Gastroesophageal sphincter (tissue), 4 donors: ENCODE data around the gene FHL1. TPM values are rescaled to one million over a fixed set of nuclear protein-coding genes. Genes with fewer than 3 reads are reported as not detected.
A peak's percentile ranks its signal among the peaks of the same experiment; 100 is the strongest.

Experiments used
- ATAC-seq: fragments of 150-250 bp; one replicate; pipeline ENCODE4 v1.9.1; 2016; ENCODE audit warnings: mild to moderate bottlenecking, moderate library complexity
- H3K27ac ChIP-seq, 4 donors: fragments of 200-600 bp; sonication (generic) in 3 of 4; 1 replicate in 3 of 4; 2 replicates in 1 of 4; pipeline ENCODE4 v1.5.1; 2016 to 2019
- H3K27me3 ChIP-seq: fragments of 200-600 bp; sonication (generic); one replicate; pipeline ENCODE4 v1.5.1; 2019
- H3K36me3 ChIP-seq, 2 donors: fragments of 200-600 bp; sonication (generic); one replicate each; pipeline ENCODE4 v1.5.1; 2019; ENCODE audit warnings: control low read depth in 1 of 2
- H3K4me1 ChIP-seq, 3 donors: fragments of 200-600 bp; sonication (generic); 1 replicate in 2 of 3; 2 replicates in 1 of 3; pipeline ENCODE4 v1.5.1; 2016 to 2019; ENCODE audit warnings: control low read depth in 2 of 3
- H3K4me3 ChIP-seq, 2 donors: fragments of 200-600 bp; sonication (generic); one replicate each; pipeline ENCODE4 v1.5.1; 2019; ENCODE audit warnings: mild to moderate bottlenecking in 1 of 2, moderate library complexity in 1 of 2
- H3K9me3 ChIP-seq, 3 donors: fragments of 200-600 bp; sonication (generic); one replicate each; pipeline ENCODE4 v1.5.1; 2017 to 2019; ENCODE audit warnings: control low read depth in 2 of 3
- CTCF ChIP-seq, 4 experiments: fragments of 200-600 bp in 2 of 4; fragments of 450-650 bp in 2 of 4; sonication (generic) in 1 of 4; IDR thresholded peaks; one replicate each; pipeline ENCODE4 v1.5.1; 2017 to 2019; ENCODE audit warnings: antibody characterized with exemption in 4 of 4, mild to moderate bottlenecking in 2 of 4, moderate library complexity in 2 of 4
- EP300 ChIP-seq: sonication (generic); formaldehyde crosslinking; IDR thresholded peaks from one replicate; pipeline ENCODE4 v1.6.1; 2017; ENCODE audit warnings: antibody characterized with exemption, mild to moderate bottlenecking
- POLR2A ChIP-seq, 2 donors: fragments of 450-650 bp; IDR thresholded peaks; one replicate each; pipeline ENCODE4 v1.6.1; 2017; ENCODE audit warnings: antibody characterized with exemption in 2 of 2, mild to moderate bottlenecking in 2 of 2, moderate library complexity in 1 of 2
- POLR2AphosphoS5 ChIP-seq: sonication (generic); formaldehyde crosslinking; IDR thresholded peaks from one replicate; pipeline ENCODE4 v1.6.1; 2017; ENCODE audit warnings: antibody characterized with exemption
- WGBS, 2 donors: methylation state at CpG; one replicate each; pipeline ENCODE4 v1.1.5; 2018; ENCODE audit warnings: low coverage in 1 of 2; 5-methylcytosine and 5-hydroxymethylcytosine counted together
- total RNA-seq, 4 donors: library from RNA; depleted of rRNA; stranded (reverse); fragments of >200 nt; gene quantifications; one replicate each; pipeline ENCODE4 v1.1.0, GENCODE V29; 2016

The FHL1 gene
- total RNA-seq, 4 donors from 2014 or later, result 2,495 to 4,363 (median 3,004) TPM

DNA sequence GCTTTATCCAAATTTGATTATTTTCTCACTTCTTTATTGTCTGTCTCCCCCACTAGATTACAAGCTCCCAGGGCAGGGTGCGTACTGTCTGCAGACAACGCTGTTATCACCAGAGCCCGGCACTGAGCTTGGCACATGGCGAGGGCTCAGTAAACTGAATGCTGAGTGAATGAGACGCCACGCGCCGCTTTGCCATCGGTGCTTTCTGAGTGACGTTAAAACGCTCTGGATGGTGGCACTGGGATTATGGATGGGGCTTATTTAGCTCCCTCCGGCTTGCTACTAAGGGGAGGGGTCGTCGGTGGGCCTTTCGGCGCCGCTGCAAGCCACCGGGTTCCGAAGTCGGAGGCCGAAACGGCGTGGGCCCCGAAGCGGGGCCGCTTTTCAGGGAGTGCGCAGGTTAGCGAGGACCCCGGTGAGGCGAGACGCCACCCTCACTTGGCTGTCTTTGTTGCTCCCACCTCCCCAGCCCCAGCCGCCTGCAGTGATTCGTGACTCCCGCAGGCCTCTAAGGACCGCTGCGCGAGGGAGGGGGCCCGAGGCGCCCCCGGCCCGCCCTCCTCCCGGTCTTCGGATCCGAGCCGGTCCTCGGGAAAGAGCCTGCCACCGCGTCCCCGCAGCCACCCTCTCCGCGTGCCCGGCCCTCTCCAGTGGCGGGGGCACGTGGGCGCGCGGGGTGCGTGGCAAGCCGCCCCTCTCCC lies 569 bp upstream of the FHL1 start:
- H3K36me3 ChIP-seq, result no peaks in the 10 kb centered on the region
- no peaks in the 10 kb centered on the region for H3K27me3 ChIP-seq
- H3K4me1 ChIP-seq, result peaks cover 0 to 2% (median 0%) of the 10 kb centered on the region in 3 donors
- no CpG with 5 or more reads among the region's 59 CpGs for WGBS, 2 donors
- H3K4me3 ChIP-seq, result peak overlapping the region; percentile 87 to 98
- TF ChIP-seq POLR2A (IDR thresholded peaks at IDR 0.05) (peak in 1 of 2 donors; percentile 55), POLR2AphosphoS5 (no peak)
- H3K27ac ChIP-seq, result peak overlapping the region; percentile 93 to 100 (median 96)
- ATAC-seq, result peak; percentile 43
- H3K9me3 ChIP-seq, result no peaks in the 10 kb centered on the region

DNA sequence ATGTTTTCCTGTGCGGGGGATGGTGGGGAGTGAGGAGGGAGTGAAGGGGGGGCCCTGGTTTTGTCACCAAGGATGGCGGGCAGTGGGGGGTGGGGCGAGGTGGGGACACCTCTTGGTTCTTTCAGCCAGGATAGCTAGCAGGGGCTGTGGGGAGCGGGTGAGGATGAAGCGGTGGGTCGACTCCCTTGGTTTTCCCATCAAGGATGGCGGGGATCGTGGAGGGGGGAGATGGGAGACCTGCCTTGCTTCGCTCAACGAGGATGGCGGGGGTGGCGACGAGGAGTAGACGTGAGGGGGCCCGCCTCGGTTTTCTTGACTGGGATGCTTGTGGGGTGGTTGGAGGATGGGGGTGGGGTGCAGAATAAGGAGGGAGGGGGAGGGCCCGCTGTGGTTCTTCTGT lies 643 bp downstream of the FHL1 start:
- WGBS, 2 donors, result no CpG with 5 or more reads among the region's 17 CpGs

DNA sequence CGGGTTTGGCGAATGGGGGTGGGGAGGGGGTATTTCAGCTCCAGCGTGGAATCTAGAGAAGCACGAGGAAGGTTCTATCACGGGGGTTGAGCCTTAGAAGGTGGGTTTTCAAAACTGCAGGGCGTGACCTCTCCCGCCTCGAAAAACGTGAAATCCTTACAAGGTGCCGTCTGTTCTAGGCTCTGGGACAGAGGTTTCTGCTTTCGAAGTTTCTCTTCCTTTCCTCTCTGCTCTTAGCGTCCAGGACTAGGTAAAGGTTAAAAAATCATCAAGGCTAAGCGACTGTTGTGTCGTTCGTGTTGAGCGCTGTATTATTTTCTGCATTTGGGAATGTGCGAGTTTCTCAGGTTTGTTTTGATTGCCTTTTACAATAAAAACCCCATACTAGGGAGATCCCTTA lies 1.1 kb downstream of the FHL1 start:
- 0 to 24% methylated on average over 9 to 10 of the region's 17 CpGs for WGBS, 2 donors
- TF ChIP-seq POLR2A (IDR thresholded peaks at IDR 0.05), result no peak
- no peak for TF ChIP-seq CTCF (IDR thresholded peaks at IDR 0.05)
- no peak for TF ChIP-seq EP300
- TF ChIP-seq POLR2AphosphoS5, result peak; percentile 37
- Histone ChIP-seq H3K27me3 (no peaks in the 10 kb centered on the region), H3K4me1 (peaks cover 0 to 9% (median 0%) of the 10 kb centered on the region in 3 donors), H3K4me3 (peak overlapping the region; percentile 87 to 98), H3K36me3 (no peaks in the 10 kb centered on the region), H3K9me3 (no peaks in the 10 kb centered on the region), H3K27ac (peak overlapping the region; percentile 93 to 100 (median 96))
- no peak for ATAC-seq

More for the DNA sequence above, 643 bp downstream of the FHL1 start:
- Histone ChIP-seq H3K27me3 (no peaks in the 10 kb centered on the region), H3K9me3 (no peaks in the 10 kb centered on the region), H3K36me3 (no peaks in the 10 kb centered on the region), H3K27ac (peak overlapping the region; percentile 93 to 100 (median 96)), H3K4me1 (peaks cover 0 to 9% (median 0%) of the 10 kb centered on the region in 3 donors), H3K4me3 (peak overlapping the region; percentile 87 to 98)
- ATAC-seq, result peak; percentile 27
- TF ChIP-seq POLR2A (IDR thresholded peaks at IDR 0.05) (no peak), POLR2AphosphoS5 (no peak), CTCF (IDR thresholded peaks at IDR 0.05) (no peak), EP300 (no peak)

GRCh38 chrX:136154998-136155397 lies 7.7 kb downstream of the FHL1 start:
- ATAC-seq, result no peak
- Histone ChIP-seq H3K36me3 (no peaks in the 10 kb centered on the region), H3K27ac (peak overlapping the region; percentile 69 to 100 (median 94)), H3K27me3 (no peaks in the 10 kb centered on the region), H3K4me3 (peak overlapping the region; percentile 19 to 30), H3K4me1 (peaks cover 0 to 59% (median 4%) of the 10 kb centered on the region in 3 donors), H3K9me3 (no peaks in the 10 kb centered on the region)
- WGBS, 2 donors, result 7 to 40% methylated on average over 3 of the region's 5 CpGs
- TF ChIP-seq CTCF (IDR thresholded peaks at IDR 0.05) (no peak), POLR2A (IDR thresholded peaks at IDR 0.05) (no peak), EP300 (no peak), POLR2AphosphoS5 (no peak)

DNA sequence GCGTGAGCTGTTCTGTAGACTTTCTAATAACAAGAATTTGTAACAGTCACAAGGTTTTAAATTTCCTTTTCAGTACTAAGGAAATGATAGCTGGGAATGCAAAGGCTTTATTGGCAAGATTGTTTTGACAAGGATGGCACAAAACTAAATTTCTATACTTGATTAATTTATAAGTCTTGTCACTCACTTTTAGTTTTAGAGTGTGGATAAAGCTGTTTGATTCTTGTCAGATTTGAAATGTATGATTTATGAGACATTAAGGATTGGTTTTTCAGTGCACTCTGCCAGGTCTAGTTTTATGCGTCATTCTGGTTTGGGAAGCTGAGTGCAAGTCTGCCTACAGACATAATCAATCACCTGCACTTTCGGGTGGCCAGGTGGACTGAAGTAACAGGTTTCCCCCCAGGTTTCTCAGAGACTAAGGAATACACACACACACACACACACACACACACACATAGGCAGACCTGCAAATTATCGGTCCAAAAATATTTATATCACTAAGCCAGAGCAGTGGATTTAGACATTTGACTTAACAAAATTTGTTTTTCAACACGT lies 9.3 kb downstream of the FHL1 start:
- Histone ChIP-seq H3K4me3 (peak overlapping the region; percentile 14 to 30), H3K27ac (peak overlapping the region; percentile 76 to 100 (median 94)), H3K4me1 (peaks cover 0 to 72% (median 4%) of the 10 kb centered on the region in 3 donors)

More for the DNA sequence above, 9.3 kb downstream of the FHL1 start:
- ATAC-seq, result no peak
- Histone ChIP-seq H3K9me3 (no peaks in the 10 kb centered on the region), H3K27me3 (no peaks in the 10 kb centered on the region), H3K36me3 (no peaks in the 10 kb centered on the region)
- WGBS, 2 donors, result 0 to 55% methylated on average over 1 to 3 of the region's 5 CpGs
- TF ChIP-seq CTCF (IDR thresholded peaks at IDR 0.05), result no peak
- no peak for TF ChIP-seq POLR2AphosphoS5
- no peak for TF ChIP-seq POLR2A (IDR thresholded peaks at IDR 0.05)
- no peak for TF ChIP-seq EP300
